ENCODE measurements around the gene CSRNP3. TPM values are rescaled to one million over a fixed set of nuclear protein-coding genes. Genes with fewer than 3 reads are reported as not detected.

CSRNP3 gene
- total and polyA plus RNA-seq, 4 donors: 0.18 to 2.2 (median 2.0) TPM

DNA sequence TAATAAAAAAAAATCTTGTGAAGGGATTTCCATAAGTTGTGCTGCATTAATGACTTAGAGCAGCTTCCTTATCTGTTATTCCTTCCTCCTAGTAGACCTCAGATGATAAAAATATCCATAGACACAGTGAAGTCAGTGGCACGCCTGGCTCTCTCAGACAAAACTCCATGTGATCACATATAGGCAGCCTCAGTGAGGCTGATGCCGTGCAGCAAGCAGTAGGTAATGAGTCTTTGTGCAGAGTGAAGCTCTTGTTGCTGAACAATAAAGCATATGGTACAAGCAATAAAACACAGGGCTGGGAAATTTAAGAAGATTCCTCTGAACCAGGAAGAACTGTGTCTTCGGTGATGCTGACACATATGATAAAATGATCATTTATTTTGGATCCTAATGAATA is 102.7 kb downstream of the CSRNP3 start:
- H3K4me3 ChIP-seq (ENCODE audit: low read depth in 1 of 3, low read length in 3 of 3): no peak overlapping the region
- H3K9ac ChIP-seq (ENCODE audit: low read depth in 1 of 2, low read length in 2 of 2): no peak overlapping the region
- 60% methylated on average over 3 of the region's 3 CpGs for WGBS
- H3K27ac ChIP-seq (ENCODE audit: low read depth in 1 of 2, low read length in 2 of 2): no peak overlapping the region
- H3K9me3 ChIP-seq (ENCODE audit: control insufficient read depth in 4 of 4, low read length in 3 of 4): no peaks in the 10 kb centered on the region
- no peaks in the 10 kb centered on the region for H3K27me3 ChIP-seq (ENCODE audit: control insufficient read depth in 4 of 4, insufficient read depth in 4 of 4, low read length in 3 of 4)
- no peaks in the 10 kb centered on the region for H3K36me3 ChIP-seq (ENCODE audit: control insufficient read depth in 4 of 4, insufficient read depth in 3 of 4, low read depth in 1 of 4, low read length in 3 of 4)
- no peak for TF ChIP-seq YY1 (IDR thresholded peaks at IDR 0.05)
- TF ChIP-seq GABPA (IDR thresholded peaks at IDR 0.05 in 1 of 2, conservative IDR thresholded peaks at IDR 0.05 in 1 of 2): no peak
- TF ChIP-seq FOXA2 (IDR thresholded peaks at IDR 0.05): no peak
- TF ChIP-seq RAD21 (IDR thresholded peaks at IDR 0.05): no peak
- no peak for TF ChIP-seq RXRA (IDR thresholded peaks at IDR 0.05)
- TF ChIP-seq NR2F2 (IDR thresholded peaks at IDR 0.05): no peak
- TF ChIP-seq, protein P1, sequence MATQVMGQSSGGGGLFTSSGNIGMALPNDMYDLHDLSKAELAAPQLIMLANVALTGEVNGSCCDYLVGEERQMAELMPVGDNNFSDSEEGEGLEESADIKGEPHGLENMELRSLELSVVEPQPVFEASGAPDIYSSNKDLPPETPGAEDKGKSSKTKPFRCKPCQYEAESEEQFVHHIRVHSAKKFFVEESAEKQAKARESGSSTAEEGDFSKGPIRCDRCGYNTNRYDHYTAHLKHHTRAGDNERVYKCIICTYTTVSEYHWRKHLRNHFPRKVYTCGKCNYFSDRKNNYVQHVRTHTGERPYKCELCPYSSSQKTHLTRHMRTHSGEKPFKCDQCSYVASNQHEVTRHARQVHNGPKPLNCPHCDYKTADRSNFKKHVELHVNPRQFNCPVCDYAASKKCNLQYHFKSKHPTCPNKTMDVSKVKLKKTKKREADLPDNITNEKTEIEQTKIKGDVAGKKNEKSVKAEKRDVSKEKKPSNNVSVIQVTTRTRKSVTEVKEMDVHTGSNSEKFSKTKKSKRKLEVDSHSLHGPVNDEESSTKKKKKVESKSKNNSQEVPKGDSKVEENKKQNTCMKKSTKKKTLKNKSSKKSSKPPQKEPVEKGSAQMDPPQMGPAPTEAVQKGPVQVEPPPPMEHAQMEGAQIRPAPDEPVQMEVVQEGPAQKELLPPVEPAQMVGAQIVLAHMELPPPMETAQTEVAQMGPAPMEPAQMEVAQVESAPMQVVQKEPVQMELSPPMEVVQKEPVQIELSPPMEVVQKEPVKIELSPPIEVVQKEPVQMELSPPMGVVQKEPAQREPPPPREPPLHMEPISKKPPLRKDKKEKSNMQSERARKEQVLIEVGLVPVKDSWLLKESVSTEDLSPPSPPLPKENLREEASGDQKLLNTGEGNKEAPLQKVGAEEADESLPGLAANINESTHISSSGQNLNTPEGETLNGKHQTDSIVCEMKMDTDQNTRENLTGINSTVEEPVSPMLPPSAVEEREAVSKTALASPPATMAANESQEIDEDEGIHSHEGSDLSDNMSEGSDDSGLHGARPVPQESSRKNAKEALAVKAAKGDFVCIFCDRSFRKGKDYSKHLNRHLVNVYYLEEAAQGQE (IDR thresholded peaks at IDR 0.05): no peak
- TF ChIP-seq, protein P2, sequence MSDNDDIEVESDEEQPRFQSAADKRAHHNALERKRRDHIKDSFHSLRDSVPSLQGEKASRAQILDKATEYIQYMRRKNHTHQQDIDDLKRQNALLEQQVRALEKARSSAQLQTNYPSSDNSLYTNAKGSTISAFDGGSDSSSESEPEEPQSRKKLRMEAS (IDR thresholded peaks at IDR 0.05): no peak
- TF ChIP-seq JUND (IDR thresholded peaks at IDR 0.05): no peak
- TF ChIP-seq, protein P3, sequence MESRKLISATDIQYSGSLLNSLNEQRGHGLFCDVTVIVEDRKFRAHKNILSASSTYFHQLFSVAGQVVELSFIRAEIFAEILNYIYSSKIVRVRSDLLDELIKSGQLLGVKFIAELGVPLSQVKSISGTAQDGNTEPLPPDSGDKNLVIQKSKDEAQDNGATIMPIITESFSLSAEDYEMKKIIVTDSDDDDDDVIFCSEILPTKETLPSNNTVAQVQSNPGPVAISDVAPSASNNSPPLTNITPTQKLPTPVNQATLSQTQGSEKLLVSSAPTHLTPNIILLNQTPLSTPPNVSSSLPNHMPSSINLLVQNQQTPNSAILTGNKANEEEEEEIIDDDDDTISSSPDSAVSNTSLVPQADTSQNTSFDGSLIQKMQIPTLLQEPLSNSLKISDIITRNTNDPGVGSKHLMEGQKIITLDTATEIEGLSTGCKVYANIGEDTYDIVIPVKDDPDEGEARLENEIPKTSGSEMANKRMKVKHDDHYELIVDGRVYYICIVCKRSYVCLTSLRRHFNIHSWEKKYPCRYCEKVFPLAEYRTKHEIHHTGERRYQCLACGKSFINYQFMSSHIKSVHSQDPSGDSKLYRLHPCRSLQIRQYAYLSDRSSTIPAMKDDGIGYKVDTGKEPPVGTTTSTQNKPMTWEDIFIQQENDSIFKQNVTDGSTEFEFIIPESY (IDR thresholded peaks at IDR 0.05): no peak
- TF ChIP-seq HNF4G (IDR thresholded peaks at IDR 0.05): no peak
- DNase-seq (ENCODE audit: low spot score): no peak
- peaks cover 0 to 15% (median 5%) of the 10 kb centered on the region in 4 donors for H3K4me1 ChIP-seq (ENCODE audit: control insufficient read depth in 4 of 4, insufficient read depth in 4 of 4, low read length in 3 of 4)

DNA sequence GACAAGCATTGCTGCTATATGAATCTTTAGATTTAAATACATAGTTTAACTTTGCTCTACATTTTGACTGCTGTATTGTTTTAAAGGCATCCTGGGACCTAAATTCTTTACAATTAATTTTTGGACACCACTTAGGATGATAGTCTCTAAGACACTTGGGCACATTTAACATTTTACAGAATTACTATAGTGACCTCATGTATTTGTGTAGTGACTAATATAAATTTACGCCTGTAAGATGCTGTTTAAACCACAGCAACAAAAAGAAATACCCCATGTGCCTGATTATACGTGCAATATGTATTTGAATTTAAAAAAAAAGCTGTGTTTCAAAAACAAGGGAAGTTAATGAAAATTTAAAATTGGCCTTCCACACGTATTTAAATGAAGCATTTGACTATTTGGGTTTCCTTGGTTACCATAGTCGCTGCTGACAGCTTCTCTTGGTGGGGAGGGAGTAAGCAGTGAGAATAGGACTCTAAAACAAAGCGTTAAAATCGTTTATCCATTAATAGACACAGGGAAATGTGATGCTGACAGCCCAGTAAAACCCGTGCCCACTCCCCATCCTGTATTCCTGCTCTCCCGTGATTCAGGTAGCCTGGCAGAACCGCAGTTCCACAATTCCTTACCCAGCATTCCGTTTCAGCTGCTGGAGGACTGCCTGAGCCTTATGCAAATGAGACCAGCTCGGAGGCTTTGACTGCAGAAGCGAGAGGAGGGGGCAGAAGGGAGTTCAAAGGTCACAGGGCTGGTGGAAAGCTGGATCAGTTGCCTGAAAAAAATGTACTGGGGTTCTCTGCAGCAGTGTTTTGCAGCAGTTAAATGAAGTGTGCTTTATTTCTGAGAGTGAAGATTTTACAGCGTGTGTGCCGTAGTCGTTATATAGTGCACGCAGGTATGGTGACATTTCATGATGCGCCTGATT is 104.3 kb downstream of the CSRNP3 start:
- peak overlapping the region in 1 of 2 donors; percentile 52 for H3K9ac ChIP-seq (ENCODE audit: low read depth in 1 of 2, low read length in 2 of 2)
- H3K4me1 ChIP-seq (ENCODE audit: control insufficient read depth in 4 of 4, insufficient read depth in 4 of 4, low read length in 3 of 4): peaks cover 0 to 15% (median 5%) of the 10 kb centered on the region in 4 donors
- H3K36me3 ChIP-seq (ENCODE audit: control insufficient read depth in 4 of 4, insufficient read depth in 3 of 4, low read depth in 1 of 4, low read length in 3 of 4): no peaks in the 10 kb centered on the region
- peak; percentile 49 for DNase-seq (ENCODE audit: low spot score)
- no peaks in the 10 kb centered on the region for H3K27me3 ChIP-seq (ENCODE audit: control insufficient read depth in 4 of 4, insufficient read depth in 4 of 4, low read length in 3 of 4)
- WGBS: 23% methylated on average over 17 of the region's 17 CpGs
- TF ChIP-seq FOXA1 (IDR thresholded peaks at IDR 0.05) (no peak), NR2F2 (IDR thresholded peaks at IDR 0.05) (peak; percentile 66), YY1 (IDR thresholded peaks at IDR 0.05) (peak; percentile 59), GABPA (IDR thresholded peaks at IDR 0.05 in 1 of 2, conservative IDR thresholded peaks at IDR 0.05 in 1 of 2) (no peak), HNF4G (IDR thresholded peaks at IDR 0.05) (peak; percentile 10), JUND (IDR thresholded peaks at IDR 0.05) (peak in 1 of 2 donors; percentile 15), RAD21 (IDR thresholded peaks at IDR 0.05) (peak; percentile 32 to 51), HNF4A (conservative IDR thresholded peaks at IDR 0.05) (peak; percentile 78 to 79), TAF1 (conservative IDR thresholded peaks at IDR 0.05) (no peak), RXRA (IDR thresholded peaks at IDR 0.05) (peak; percentile 57), SP1 (IDR thresholded peaks at IDR 0.05) (peak; percentile 66), FOXA2 (IDR thresholded peaks at IDR 0.05) (no peak), EGR1 (IDR thresholded peaks at IDR 0.05; ENCODE audit: low read depth in 2 of 2) (no peak)
- TF ChIP-seq, protein P2 (IDR thresholded peaks at IDR 0.05): peak; percentile 17
- TF ChIP-seq, protein P3 (IDR thresholded peaks at IDR 0.05): no peak
- TF ChIP-seq, protein P4, sequence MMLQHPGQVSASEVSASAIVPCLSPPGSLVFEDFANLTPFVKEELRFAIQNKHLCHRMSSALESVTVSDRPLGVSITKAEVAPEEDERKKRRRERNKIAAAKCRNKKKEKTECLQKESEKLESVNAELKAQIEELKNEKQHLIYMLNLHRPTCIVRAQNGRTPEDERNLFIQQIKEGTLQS (IDR thresholded peaks at IDR 0.05): peak; percentile 10
- TF ChIP-seq, protein P1 (IDR thresholded peaks at IDR 0.05): no peak
- peak overlapping the region; percentile 63 to 71 (median 70) for H3K4me3 ChIP-seq (ENCODE audit: low read depth in 1 of 3, low read length in 3 of 3)
- H3K9me3 ChIP-seq (ENCODE audit: control insufficient read depth in 4 of 4, low read length in 3 of 4): no peaks in the 10 kb centered on the region
- H3K27ac ChIP-seq (ENCODE audit: low read depth in 1 of 2, low read length in 2 of 2): no peak overlapping the region

Measured in liver (tissue), 9 donors.